ENCODE data around the gene KREMEN2.

KREMEN2 gene

DNA sequence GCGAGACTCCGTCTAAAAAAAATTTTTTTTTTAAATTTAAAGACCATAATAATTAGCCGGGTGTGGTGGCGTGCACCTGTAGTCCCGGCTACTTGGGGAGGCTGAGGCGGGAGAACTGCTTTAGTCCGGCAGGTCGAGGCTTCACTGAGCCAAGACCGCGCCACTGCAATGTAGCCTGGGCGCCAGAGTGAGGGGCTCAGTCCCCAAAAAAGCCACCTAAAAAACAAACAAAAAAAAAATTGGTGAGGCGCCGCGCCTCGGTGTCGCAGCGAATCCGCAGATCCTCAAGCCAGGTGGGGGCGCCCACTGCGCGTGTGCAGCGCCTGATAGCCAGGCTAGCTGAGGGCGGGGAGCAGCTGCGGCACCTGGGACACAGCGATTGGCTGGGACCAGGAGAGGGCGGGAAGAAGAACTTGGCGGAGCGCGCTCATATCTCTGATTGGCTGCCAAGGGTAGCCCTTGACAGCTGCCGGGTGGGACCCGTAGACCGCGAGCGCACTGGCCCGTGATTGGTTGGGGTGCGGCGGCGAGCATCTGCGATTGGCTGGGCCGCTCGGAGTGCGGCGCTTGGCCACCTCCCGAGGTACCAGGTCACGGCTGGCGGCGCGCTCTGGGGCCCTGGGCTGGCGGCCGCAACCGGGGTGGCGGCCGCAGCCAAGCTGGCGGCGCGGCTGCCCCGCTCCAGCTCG is 39.7 kb downstream of the KREMEN2 start:
- peak; percentile 92 for DNase-seq (ENCODE audit: low read depth, low spot score)

DNA sequence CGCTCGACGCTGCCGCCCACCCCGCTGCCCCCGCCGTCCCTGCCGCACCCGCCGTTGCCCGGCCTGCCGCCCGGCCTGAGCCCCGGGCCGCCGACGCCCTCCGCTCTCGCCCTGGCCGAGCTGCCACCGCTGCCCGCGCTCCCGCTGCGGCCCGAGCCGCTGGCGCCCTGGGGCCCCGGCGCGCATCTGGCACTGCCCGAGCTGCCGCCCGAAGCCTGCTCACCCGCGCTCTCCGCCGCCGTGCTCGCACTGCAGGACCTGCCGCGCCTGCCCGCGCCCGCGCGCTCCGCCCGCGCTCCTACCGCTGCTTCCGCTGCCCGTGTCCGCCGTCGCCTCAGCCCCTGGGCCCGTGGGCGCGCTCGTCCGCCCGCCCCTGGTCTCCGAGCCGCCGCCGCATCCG is 40.2 kb downstream of the KREMEN2 start:
- DNase-seq (ENCODE audit: low read depth, low spot score), result no peak

DNA sequence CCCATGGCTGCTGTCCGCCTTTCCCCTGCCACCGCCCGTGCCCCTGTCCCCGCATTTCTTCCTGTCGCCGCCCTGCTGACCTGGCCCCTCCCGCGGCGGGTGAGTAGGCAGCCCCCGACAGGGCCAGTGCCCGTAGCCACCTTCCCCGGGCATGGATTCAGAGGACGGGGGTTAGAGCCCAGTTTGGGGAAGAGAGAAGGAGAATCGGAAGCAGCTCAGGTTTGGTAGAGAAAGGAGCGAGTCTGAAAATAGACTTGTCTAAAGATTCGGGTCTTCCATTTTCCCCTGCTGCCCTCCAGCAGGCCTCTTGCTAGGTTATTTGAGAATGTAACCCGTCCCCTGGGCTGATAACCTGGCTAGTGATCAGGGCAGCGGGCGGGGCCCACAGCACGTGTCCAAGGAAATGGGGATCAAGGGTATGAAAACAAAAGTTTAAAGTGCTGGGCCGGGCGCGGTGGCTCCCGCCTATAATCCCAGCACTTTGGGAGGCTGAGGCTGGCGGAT is 40.8 kb downstream of the KREMEN2 start:
- no peak for DNase-seq (ENCODE audit: low read depth, low spot score)

DNA sequence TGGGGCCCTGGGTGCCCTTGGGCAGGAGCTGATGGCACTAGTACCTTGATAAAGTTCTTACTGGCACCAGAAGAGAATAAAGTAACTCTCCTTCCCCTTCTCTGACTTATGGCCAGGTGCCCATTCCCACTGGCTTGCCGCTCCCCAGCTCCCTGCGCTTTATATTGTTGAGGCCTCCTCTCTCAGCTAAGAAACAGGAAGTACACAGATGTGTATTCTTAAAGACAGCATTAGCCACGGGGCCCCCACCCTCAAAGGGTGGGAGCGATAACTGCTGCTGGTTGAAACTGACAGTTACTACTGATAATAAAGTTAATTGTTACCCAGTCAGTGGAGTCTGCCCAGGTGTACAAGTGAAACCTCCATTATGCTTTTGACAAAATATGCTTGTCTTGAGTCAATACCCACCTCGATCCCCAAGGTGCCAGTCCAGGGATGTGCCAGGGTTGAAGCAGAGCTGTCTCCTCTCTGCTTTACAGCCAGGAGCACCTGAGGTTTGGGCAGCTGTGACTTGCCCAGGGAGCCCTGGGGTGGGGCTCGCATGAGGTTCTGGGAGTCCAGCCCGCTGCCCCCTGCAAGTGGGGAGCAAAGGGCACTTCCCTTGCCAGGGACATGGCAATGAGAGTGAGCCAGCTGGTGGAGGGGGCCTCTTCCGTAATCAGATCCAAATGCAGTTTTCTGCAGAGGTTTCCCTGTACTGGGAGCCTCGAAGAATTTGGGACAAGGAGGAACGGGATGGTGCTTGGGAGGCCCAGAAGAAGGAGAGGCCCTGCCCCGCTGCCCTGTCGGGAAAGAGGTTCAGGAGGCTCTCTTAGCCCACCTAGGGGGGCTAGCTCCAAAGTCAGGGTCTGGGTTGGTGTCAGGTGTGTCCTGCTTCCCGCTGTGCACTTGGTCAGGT is 43.2 kb downstream of the KREMEN2 start:
- no peak for DNase-seq (ENCODE audit: low read depth, low spot score)

- DNase-seq (ENCODE audit: low read depth, low spot score), result no peak
Observed at GRCh38 chr16:3007957-3008689, 44.0 kb downstream of the KREMEN2 start.

GRCh38 chr16:3008690-3009037 is 44.6 kb downstream of the KREMEN2 start:
- no peak for DNase-seq (ENCODE audit: low read depth, low spot score)

DNA sequence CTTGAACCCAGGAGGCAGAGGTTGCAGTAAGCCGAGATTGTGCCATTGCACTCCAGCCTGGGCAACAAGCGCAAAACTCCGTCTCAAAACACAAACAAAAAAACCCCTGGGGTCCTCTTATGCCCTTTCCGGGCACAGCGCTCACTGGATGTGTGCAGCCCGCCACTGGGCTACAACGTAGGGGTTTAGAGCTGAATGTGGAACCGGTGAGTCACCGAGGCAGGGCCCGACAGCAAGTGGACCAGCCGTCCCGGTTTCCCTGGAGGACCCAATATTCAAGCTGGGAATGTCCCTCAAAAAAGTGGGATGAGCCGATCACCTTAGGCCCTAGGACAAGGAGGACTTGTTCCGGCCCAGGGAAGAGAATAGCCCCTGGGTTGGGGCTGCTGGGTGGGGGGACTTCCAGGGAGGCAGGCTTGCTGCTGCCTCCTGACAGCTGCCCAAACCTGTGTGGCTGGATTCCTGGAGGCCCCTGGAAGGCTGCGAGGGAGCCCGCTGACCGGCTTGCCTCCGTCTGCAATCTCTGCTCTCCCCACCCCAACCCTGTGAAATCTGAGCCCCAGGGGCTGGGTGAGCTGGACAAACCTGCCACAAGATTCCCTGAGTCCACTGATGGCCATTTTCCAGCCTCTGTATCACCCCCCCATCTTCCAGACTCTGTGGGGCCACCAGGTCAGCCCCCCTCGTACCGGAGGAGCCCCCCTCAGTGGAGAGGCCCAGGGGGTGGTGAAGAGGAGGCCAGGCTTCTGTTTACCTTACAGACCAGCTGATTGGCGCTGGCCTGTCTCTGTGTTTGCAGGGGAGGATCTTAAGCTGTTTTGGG is 45.7 kb downstream of the KREMEN2 start:
- no peak for DNase-seq (ENCODE audit: low read depth, low spot score)

GRCh38 chr16:3010510-3010909 is 46.4 kb downstream of the KREMEN2 start:
- DNase-seq (ENCODE audit: low read depth, low spot score), result no peak

- DNase-seq (ENCODE audit: low read depth, low spot score), result no peak
Observed at GRCh38 chr16:3012246-3012645, 48.2 kb downstream of the KREMEN2 start.

GRCh38 chr16:3012828-3013420 is 48.8 kb downstream of the KREMEN2 start, which contains the start of gene CLDN9:
Gene CLDN9 (plus strand): TSS chr16:3012923. CDS start chr16:3013363, 440 bp downstream.
- DNase-seq (ENCODE audit: low read depth, low spot score), result no peak

DNA sequence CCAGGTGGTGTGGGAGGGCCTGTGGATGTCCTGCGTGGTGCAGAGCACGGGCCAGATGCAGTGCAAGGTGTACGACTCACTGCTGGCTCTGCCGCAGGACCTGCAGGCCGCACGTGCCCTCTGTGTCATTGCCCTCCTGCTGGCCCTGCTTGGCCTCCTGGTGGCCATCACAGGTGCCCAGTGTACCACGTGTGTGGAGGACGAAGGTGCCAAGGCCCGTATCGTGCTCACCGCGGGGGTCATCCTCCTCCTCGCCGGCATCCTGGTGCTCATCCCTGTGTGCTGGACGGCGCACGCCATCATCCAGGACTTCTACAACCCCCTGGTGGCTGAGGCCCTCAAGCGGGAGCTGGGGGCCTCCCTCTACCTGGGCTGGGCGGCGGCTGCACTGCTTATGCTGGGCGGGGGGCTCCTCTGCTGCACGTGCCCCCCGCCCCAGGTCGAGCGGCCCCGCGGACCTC is 49.4 kb downstream of the KREMEN2 start:
- DNase-seq (ENCODE audit: low read depth, low spot score), result no peak

GRCh38 chr16:3013998-3014690 is 50.1 kb downstream of the KREMEN2 start:
- no peak for DNase-seq (ENCODE audit: low read depth, low spot score)

DNA sequence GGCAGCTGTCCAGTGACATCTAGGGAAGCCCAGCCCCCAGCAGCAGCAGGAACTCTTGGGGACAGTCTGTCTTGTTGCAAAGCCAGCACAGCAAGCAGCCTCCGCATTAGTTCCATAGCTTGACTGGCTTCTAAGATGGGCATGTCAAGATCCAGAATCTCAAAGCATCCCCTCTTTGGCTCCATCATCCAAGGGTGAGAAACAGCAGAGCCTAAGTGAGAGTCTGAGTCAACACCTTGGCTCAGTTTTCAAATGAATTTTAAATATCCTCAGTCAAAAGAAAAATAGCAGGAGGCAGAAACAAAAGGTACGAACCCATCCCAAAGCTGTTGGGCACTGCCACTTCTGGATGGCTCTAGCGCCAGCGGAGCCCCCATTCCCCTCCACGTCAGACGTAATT is 50.9 kb downstream of the KREMEN2 start:
- no peak for DNase-seq (ENCODE audit: low read depth, low spot score)

DNA sequence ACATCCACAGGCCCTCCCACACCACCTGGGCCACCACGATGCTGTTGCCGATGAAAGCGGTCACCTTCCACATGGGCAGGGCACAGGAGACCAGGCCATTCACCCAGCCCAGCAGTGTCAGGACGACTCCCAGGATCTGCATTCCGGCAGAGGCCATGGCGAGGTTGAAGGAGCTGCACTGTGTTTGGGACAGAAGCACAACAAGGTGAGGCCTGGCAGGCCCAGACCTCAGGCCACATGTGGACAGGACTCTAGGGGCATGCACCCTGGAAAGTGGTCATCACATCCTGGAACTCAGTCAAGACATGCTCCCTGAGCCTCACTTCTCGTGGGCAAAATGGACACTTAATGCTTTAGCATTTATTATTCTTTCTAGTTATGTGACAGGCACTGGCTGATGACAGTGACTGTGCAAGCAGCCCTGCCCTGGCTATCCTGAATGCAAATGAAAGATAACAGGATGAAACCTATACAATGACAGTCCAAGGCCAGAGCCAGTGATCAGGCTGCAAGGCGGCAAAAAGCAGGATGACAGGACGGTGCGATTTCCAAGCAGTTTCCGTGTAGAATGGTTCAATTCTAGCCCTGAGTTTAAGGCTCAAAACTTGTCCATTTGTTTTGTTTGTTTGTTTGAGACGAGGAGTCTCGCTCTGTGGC is 51.9 kb downstream of the KREMEN2 start:
- no peak for DNase-seq (ENCODE audit: low read depth, low spot score)

DNA sequence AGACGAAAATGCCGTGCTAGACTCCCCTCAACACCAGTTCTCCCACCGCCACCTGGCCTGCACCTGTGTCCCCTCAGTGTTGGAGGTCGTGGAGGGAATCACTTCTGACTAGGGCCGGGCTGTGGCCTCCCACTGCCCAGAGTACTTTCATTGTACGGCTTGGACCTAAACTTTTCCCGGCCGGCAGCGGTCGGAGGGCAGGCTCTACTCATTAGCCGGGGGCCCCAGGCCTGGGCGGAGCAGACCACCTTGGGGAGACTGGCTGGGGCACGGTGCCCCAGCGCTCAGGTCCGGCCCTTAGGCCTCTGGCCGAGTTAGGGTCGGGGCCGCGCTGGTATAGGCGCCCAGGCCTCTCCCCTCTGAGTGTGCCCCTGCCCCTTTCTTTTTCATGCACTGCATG is 53.3 kb downstream of the KREMEN2 start:
- DNase-seq (ENCODE audit: low read depth, low spot score), result no peak
